Tibial nerve (tissue), 3 donors: ENCODE measurements around the gene IL1RL2.

Experiments
- CTCF ChIP-seq, 5 experiments: fragments of 200-600 bp in 3 of 5; fragments of 450-650 bp in 2 of 5; sonication (generic) in 3 of 5; IDR thresholded peaks; one replicate each; pipeline ENCODE4 v1.5.1; 2016 to 2019; ENCODE audit warnings: antibody characterized with exemption in 5 of 5, mild to moderate bottlenecking in 3 of 5, moderate library complexity in 2 of 5
- POLR2A ChIP-seq, 2 donors: fragments of 450-650 bp; IDR thresholded peaks; one replicate each; pipeline ENCODE4 v1.6.1; 2017; ENCODE audit warnings: antibody characterized with exemption in 2 of 2, mild to moderate bottlenecking in 2 of 2, moderate library complexity in 2 of 2

GRCh38 chr2:102179061-102179460 lies 7.8 kb upstream of the IL1RL2 start:
- TF ChIP-seq CTCF (IDR thresholded peaks at IDR 0.05): no peak
- no peak for TF ChIP-seq POLR2A (IDR thresholded peaks at IDR 0.05)
